Effector memory CD8-positive, alpha-beta T cell (primary cell): ENCODE data around the gene RNASE7.
A peak's percentile ranks its signal among the peaks of the same experiment; 100 is the strongest.

Source experiments
- ATAC-seq: fragments of 150-1000 bp; cut with Tn5 transposase; replicated peaks from 2 replicates; pipeline ENCODE4 v1.10.0; 2021; ENCODE audit warnings: mild to moderate bottlenecking, moderate library complexity
- DNase-seq, 3 experiments: peaks; one replicate each; pipeline ENCODE4 v3.0.0; 2021
- H3K27ac Mint-ChIP-seq, 2 donors: one replicate each; pipeline ENCODE4 v1.8.0; 2022; ENCODE audit warnings: mild to moderate bottlenecking in 2 of 2, mixed read lengths in 2 of 2, moderate library complexity in 2 of 2
- H3K27me3 Mint-ChIP-seq, 2 donors: one replicate each; pipeline ENCODE4 v1.8.0; 2022; ENCODE audit warnings: mixed read lengths in 2 of 2
- H3K36me3 Mint-ChIP-seq: one replicate; pipeline ENCODE4 v1.8.0; 2022; ENCODE audit warnings: mild to moderate bottlenecking, moderate library complexity, mixed read lengths; ENCODE audit not compliant: insufficient read depth
- H3K4me1 Mint-ChIP-seq, 2 donors: one replicate each; pipeline ENCODE4 v1.8.0; 2022; ENCODE audit warnings: low read depth in 2 of 2, mixed read lengths in 2 of 2
- H3K4me3 Mint-ChIP-seq, 2 donors: one replicate each; pipeline ENCODE4 v1.8.0; 2022; ENCODE audit warnings: mild to moderate bottlenecking in 2 of 2, mixed read lengths in 2 of 2, moderate library complexity in 2 of 2
- H3K9me3 Mint-ChIP-seq, 2 donors: one replicate each; pipeline ENCODE4 v1.8.0; 2022; ENCODE audit warnings: mixed read lengths in 2 of 2

Gene RNASE7

DNA sequence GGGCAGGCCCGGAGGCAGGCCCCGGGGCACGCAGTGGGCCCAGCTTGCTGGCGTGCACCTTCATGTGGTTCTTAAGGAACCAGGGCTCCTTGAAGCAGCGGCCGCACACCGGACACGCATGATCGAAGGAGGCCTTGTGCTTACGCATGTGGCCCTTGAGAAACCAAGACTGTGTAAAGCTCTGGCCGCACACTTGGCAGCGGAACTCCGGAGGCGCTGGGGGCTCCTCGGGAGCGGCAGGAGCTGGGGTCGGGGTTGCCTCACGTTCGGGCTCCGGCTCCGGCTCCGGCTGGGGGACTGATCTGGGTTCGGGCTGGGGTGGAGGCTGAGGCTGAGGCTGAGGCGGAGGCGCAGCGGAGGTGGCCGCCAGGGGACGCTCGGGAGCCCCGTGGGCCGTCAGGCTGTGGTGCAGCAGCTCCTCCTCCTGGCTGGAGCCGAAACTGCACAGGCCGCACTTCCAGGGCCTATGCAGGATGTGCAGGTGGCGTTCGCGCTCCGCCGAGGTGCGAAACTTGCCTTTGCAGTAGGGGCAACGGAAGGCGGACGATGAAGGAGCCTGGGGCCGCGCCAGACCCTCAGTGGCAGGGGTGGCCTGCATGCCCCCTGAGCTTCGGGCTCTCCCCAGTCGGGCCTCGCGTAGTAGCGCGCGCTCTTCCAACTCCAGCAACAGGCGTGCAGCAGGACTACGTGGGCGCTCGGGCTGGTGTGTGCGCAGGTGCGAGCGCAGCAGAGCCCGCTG is 50.3 kb downstream of the RNASE7 start:
- peak; percentile 93 to 95 (median 95) for DNase-seq
- Mint-ChIP-seq H3K4me3 (no peak overlapping the region), H3K36me3 (peaks cover 19% of the 10 kb centered on the region), H3K27ac (peak overlapping the region in 1 of 2 donors; percentile 84), H3K27me3 (no peaks in the 10 kb centered on the region), H3K4me1 (peaks cover 15 to 19% of the 10 kb centered on the region in 2 donors), H3K9me3 (no peaks in the 10 kb centered on the region)
- peak; percentile 72 for ATAC-seq

DNA sequence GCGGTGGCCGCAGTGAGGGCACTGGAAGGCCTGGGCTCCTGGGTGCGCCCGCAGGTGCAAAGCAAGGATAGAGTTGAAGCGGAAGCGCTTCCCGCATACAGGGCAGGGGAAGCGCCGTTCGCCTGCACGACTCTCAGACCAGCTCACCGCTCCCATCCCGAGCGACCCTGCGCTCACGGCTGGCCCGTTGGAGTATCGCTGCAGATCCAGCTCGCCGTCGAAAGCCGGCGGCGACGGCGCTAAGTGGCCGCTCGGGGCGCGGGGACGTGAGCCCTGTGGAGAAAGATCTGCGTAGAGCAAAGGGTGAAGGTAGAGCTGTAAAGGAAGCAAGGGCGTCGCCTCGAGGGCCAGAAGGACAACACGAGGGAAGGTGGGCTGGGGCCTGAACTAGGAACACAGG is 50.9 kb downstream of the RNASE7 start:
- no peak overlapping the region for H3K27ac Mint-ChIP-seq
- H3K36me3 Mint-ChIP-seq = peaks cover 15% of the 10 kb centered on the region
- H3K27me3 Mint-ChIP-seq = no peaks in the 10 kb centered on the region
- no peaks in the 10 kb centered on the region for H3K9me3 Mint-ChIP-seq
- no peak overlapping the region for H3K4me3 Mint-ChIP-seq
- no peak for DNase-seq
- H3K4me1 Mint-ChIP-seq = peaks cover 11 to 14% of the 10 kb centered on the region in 2 donors
- ATAC-seq = no peak
